Suppressor macrophage treated with lipopolysaccharide for 1 hour (primary cell): ENCODE measurements around the gene CMIP.

Experiments used
- DNase-seq, 3 donors: peaks; one replicate each; pipeline ENCODE4 v3.0.0-alpha.2; 2020 to 2022

Gene CMIP

DNA sequence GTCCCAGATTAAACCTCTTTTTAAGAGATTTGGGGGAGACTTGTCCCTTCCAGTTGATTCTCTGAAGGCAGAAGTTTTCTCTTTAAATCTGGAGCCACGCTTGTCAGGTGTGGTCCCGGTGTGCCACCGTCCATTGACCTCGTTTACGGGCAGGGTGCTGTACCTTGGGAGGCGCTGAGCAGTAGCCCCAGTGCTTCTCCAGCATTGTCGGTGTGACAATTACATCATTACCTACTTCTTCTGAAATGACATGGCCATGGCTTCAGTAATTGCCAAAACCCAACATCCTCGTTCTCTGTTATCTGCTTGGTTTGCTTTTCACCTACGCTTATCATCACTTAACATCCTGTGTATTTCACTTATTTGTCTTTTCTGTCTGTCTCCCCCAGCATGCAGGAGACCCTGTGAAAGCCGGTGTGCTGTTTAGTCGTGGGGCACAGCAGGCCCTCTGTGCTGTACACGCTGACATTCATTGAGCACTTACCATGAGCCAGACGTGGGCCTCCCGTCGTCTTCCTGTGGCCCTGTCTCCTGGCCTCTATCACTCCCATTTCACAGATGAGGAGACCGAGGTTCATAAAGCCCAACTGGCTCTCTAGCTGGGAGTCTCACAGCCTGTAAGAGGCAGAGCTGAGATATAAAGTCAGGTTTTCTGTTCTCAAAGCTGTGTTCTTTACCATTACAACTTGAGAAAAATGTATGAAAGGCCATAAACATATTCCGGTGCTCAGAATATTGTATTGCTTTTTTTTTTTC, 143.9 kb downstream of the CMIP start:
- no peak for DNase-seq

DNA sequence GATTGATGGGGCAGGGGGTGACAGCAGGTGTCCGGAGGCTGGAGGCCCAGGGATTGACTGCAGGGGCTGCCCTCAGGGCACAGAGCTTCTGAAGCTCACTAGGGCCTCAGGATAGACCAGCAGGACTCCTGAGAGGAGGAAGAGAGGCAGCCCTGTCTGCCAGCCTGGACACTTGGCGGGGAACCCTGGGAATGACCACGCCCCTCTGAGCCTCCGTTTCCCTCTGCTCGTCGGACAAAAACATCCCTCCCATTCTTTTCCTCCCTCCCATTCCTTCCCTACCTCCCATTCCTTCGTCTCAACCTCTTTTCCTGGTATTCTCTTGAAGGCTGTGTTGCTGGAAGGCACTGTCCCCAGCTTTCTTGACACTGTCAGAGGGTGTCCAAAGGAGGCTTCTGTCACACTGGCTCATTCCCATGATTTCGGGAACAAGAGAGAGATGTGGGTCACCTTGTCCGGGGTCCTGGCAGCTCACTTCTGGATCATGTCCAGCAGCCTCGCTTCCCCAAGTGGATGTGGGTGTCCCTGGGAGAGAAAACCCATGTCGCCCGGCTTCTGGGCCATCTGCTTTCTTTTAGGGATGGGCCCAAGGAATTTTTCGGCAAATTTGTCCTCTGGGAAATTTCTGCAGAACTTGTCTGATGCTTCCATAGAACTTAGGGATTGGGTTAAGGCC, 145.5 kb downstream of the CMIP start:
- no peak for DNase-seq

DNA sequence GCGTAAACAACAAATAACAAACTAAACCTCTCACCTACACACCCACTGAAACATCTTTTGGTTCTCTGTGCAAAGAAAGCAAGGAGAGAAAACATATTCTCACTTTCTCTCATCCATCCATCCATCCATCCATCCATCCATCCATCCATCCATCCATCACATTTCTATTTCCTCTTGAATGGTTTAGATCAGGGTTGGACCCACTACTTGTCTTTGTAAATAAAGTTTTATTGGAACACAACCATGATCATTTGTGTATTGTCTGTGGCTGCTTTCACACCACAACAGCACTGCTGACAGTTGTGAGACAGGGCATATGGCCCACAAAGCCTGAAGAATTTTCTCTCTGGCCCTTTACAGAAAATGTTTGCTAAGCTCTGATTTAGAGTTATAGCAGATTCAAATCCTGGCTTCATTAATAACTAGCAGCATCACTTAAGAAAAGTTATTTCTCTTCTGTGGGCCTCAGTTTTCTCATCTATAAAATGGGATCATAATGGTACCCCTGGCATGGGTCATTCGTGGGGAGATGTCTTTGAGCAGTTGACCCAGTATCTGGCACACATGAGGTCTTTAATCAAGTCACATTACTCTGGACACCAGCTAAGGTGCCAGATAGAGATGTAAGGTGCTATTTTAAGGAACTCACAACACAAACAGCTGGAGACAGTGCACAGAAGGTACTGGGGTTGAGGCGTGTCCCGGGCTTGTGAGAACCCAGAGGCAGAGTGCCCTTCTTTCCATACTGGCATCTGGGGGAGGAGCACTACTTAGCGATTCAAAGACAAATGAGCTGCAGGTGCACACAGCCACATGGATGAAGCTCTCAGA, 146.3 kb downstream of the CMIP start:
- DNase-seq: no peak

DNA sequence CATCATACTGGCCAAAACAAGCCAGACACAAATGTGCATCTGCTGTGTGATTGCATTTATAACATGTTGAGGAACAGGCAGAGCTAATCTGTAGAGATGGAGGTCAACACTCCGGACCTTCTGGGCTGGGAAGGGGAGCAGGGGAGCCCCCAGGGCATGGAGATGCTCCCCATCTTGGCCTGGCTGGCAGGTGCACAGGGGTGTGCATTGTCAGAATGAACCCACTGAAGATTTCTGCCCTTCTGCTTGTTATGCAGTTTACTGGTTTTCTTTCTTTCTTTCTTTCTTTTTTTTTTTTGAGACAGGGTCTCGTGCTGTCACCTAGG, 146.9 kb downstream of the CMIP start:
- no peak for DNase-seq

DNA sequence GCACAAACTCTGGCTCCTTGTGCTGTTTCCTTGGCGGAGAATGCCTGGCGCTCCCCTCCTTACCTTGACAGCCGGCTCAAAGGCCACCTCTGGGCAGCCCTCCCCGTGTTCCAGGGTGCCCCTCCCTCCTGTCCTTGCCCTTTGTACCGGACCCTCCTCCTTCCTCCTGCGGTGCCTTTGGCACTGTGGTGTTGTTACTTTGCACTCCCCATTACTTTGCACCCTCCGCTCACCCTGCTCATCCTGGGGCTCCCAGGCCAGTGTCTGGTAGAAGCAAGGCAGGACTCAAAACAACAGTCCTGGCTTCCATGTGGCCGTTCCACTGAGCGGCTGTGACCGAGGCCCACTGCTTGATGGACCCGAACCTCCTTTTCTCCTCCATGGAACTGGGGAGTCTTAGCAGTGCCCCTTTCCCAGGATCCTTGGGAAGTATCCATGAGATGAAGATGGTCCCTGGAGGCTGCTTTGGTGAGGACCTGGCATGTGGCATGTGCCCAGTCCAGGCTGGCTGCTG, 147.8 kb downstream of the CMIP start:
- no peak for DNase-seq

DNA sequence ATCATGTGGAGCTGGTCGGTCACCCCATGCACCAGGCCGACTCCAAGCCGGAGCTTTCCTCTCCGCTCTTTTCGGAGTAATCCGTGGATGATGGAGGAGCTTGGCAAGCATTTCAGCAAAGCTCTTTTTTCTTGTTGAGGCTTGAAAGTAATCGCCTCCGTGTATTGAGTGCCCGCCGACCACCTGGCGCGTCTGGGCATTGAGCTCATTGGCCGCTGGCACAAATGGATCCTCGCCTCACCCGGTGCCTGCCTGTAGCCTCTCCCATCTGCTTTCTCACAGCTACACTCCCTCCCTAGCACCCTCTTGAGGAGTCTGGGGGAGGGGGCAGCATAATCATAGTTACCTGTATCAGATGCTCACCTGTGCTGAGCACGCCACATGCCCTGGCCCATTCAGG, 148.9 kb downstream of the CMIP start:
- DNase-seq: no peak

DNA sequence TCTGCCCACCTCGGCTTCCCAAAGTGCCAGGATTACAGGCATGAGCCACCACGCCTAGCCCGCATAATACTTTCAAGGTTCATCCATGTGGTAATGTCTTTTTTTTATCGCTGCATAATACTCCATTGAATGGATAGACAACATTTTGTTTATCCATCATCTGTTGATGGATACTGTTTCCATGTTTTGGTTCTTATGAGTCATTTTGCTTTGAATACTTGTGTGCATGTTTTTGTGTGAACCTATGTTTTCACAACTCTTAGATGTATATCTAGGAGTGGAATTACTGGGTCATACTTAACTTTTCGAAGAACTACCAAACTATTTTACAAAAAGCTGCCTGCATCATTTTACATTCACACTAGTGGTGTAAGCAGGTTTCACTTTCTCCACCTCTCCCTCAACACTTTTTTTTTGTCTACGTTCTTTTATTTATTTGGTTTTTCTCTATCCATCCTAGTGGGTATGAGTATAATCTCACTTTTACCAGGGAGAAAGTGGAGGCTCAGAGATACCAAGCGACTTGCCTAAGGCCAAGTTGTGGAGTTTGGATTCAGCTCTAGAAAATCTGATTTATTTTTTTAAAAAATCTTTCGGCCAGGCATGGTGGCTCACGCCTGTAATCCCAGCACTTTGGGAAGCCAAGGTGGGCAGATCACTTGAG, 151.2 kb downstream of the CMIP start:
- DNase-seq: no peak

DNA sequence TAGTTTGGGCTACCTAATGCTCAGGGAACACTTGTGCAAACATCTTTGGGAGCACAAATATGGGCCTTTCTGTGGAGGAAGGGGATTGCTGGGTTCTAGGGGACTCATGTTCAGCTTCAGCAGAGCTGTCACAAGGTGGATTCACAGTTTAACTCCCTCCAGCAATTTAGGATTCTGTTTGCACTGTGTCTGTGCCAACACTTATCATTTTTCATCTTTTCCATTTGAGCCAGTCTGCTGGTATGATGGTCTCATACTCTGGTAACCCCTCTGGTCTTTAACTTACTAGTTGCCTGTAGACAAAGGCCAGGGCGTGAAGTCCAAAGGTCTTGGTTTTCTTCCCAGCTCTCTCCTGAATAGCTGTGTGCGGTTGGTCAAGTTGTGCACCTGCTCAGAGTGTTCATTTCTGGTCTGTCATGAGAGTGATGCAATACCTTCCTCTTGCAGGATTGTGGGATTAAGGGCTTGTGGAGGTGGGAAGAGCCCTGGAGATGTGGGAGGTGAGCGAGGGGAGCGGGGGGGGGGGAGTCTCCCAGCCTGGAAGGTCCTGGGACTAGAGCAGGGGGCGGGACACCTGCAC, 152.6 kb downstream of the CMIP start:
- no peak for DNase-seq

DNA sequence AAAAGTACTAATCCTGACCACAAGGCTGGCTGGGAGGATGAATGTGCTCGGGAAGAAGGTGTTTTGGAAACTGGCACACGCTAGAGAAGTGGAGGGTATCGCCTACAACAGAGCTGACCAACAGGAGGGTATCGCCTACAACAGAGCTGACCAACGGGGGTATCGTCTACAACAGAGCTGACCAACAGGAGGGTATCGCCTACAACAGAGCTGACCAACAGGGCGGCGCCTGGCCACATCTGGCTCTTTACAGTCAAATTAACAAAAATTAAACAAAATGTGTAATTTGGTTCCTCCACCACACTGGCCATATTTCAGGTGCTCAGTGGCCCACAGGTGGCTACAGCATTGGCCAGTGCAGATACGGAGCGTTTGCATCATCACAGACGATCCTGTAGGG, 153.5 kb downstream of the CMIP start:
- no peak for DNase-seq

DNA sequence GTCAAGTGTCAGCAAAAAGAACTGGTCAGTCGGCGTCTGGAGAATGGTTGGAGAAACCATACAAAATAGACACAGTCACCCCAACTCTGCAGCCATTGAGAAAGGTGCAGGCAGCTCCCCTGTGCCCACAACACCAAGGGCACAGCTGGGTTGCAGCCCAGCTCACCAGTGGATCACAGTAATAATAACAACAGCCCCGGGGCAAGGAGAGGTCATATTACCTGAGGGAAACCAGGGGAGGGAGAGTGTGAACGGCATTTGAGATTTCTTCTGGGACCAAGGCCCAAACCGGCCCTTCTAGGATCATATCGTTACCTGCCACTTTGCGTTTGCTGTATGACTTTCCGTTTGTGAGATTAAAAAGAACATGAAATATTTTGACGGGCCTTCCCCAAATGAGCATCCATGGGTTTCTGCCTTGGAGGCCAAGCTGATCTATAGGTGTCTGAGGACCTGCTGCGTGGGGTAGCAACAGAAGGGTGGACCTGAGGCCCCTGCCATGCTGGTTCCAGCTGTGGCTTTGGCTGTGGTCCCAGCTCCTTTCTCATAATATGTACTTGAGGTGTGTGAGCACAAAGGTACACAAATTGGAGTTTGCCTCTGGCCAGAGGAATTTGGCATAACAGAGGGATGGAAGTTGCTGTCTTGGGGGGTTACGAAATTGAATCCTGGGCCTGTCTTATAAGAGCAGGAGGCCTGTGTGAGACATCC, 154.6 kb downstream of the CMIP start:
- no peak for DNase-seq

DNA sequence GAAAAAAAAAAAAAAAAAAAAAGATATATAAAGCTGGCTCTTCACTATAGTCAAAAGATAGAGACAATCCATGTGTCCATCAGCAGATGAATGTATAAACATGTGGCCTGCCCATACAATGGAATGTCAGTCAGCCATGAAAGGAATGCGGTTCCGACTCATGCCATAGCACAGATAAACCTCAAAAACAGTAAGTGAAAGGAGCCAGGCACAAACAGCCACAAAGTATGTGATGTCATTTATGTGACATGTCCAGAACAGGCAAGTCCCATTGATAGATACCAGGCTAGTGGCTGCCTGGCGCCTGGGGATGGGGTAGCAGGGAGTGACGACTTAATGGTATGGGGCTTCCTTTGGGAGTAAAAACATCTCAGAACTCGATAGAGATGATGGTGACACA, 155.7 kb downstream of the CMIP start:
- DNase-seq: no peak

DNA sequence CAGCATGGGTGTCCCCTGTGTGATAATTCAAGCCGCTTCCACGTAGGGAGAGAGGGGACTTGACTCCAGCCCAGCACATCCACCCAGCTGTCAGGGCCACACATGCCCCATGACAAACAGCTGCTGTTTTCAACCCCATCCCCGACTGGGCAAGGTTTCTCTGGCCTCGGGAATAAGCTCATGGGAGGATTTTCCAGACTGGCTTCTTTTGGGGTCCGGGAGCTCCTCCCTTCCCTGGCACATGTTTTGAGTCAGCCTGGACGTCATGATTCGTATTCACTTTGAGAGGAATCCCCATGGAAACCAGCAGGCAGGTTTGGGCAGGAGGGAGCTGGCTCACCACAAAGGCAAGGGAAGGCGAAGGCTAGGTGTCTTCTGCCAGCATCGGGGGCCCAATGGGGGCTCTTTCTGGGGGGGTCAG, 156.4 kb downstream of the CMIP start:
- DNase-seq: no peak

DNA sequence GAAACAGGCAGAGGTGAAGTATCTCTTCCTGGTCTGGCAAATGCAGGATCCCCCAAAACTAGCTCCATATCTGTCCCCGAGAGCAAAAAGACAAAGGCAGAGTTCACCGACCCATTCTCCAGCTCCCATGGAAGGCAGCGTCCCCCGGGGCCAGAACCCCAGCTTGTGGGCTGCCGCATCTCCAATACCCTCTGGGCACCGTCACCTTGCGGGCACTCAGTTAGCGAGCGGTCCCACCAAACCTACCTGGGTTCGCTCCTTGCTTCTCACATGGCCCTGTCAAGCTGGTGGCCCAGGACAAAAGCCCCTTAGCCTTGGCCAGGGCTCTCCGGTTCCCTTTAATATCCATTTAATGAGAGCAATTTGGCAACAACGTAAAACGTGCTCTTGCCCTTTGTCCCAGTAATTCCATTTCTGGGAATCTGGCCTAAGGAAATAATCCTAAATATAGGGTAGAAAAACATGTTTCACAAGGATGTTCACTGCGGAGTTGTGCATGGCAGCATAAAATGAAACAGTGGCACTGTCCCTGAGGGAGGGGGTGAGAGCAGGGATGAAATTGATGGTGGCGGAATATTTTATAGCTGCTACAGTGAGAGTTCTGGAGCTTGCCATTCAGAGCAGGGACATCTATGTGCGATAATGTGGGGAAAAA, 157.1 kb downstream of the CMIP start:
- DNase-seq: no peak

DNA sequence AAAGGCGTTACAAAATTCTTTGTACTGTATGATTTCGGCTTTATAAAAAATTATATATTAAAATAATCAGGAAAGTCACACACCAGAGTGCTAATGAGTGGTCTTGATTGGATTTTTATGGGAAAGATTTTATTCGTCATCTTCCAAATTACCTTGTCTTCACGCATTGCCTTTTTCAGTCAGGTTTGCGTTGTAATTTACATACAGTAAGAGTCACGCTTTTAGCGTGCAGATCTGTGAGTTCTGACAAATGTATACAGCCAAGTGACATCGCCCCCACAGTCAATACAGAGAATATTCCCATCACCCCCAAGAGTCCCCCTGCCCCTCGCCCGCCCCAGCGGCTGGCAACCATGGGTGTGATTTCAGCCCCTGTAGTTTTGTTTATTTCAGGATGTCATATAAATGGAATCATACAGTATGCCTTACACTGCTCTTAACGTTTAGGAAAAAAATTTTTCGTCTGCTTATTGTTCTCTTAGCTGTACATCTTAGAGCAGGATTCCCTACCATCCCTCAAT, 157.7 kb downstream of the CMIP start:
- no peak for DNase-seq

DNA sequence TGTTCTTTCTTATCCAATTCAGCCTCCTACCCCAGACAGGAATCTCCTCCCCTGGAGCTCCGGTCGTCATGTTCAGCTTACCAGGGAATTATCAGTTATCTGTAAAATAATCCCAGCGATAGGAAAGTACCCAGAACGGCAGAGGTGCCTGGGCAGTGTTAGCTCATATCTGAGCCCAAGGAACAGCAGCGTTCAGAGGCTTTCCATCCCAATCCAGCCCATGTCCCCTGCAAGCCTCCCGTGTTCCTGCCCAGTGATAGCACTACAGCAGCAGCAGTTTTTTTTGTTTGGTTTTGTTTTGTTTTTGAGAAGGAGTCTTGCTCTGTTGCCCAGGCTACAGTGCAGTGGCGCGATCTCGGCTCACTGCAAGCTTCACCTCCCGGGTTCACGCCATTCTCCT, 158.2 kb downstream of the CMIP start:
- no peak for DNase-seq

DNA sequence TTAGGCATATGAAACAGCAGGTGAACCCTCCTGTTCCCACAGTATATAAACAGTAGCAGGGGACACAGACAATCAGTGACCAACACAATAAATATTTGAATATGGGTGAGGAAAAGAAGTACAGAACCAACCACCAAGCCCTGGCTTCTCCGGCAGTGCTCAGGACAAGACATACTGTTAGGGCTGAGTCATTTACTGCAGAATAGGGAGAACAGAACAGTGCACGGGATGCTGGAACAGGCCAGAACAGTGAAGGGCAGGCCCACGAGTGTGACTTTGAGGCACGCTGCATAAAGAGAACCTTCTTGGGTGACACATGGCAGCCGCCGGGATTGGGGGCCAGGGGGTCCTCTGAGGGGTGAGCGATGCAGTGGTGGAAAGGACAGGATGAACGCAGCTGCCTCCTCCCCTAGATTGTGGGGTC, 160.4 kb downstream of the CMIP start:
- no peak for DNase-seq

DNA sequence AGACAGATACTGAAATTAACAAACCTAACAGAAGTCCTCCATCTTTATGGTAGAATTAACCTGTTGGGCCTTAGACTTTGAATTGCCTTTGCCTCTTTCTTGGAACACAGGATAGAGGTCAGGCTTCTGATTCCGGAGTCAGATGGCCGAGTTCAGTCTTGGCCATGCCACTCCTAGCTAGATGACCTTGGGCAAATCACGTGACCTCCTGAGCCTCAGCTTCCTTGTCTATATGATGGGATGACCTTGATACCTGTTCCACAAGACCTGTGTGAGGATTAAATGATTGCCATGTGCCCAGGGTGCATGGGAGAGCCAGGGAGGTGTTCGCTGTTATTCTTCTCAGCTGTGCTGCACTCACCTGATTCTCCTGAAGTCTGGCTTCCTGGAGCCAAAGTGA, 161.4 kb downstream of the CMIP start:
- DNase-seq: no peak

DNA sequence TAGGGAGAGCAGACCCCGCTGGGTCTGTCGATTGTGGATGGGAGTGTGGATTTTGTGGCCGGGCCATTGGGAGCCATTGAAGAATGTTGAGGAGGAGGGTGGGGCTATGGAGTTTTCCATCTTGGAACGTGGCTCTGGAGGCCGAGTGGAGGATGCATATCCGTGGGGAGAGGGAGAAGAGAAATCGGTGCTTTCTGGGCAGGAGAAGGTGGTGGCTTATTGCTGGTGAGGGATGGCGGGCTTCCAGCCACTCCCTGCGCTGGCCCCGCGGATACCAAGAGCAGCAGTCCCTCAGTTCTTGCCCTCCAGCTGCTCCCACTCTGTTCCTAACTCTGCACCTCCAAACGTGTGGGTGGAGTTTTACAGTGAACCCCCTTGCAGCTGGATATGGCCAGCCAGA, 162.4 kb downstream of the CMIP start:
- DNase-seq: no peak

DNA sequence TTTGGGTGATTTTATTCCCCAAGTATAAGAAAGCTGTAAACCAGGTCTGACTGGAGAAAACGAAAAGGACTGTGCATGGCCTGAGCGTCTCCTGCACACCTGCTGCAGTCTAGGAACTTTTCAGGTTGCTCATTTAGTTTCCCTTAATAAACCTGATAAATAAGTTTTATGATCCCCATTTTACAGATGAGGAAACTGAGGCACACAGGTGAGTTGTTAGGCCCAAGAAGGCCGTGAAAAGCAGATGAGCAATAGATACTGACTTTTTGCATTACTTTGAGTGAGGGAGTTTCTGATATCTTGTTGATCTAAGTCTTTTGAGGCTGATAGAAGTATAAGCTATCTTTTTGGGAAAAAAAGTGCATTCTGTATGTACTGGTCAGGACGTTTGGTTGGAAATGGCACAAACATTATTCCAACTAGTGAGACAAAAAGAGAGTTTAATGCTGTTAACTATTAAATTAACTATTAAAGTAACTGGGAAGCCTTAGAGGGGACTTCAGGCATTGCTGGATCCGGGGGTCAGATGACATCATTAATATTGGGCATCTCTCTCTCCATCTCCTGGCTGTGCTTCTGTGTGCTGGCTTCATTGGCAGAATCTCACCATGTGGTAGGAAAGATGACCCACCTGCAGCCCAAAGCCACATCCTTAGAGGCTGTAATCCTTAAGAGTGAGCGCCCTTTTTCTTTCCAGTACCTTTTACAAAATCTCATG, 163.4 kb downstream of the CMIP start:
- DNase-seq: no peak

DNA sequence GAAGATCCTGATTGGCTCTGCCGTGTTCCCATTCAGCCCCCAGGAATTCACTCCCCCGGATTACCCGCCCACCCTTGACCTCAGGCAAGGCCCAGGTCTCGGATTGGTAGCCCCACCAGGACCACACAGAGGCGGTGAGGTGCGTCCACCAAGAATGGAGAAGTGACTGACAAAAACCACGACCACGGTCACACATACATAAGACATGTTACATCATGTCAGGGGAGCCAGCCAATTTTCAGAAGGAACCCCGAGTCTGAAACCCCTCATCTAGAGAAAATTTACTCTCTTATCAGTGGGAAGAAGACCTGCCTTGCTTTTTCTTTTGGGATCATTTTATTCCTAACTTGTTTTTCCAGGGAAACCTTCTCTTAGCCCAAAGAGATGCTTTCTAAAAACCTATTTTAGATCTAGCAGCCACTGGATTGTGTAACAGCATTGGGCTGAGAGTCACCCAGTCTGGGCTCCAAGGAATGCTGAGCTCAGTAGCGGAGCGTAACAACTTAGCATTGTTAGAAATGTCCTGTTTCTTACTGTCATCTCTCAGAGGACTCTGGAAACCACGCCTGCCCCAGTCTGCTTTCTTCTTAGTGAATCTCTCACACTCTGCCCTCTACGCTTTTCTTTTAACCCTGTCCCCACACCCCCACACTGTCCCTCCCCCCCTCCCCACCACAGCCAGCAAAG, 164.1 kb downstream of the CMIP start:
- DNase-seq: peak; percentile 43 to 66 (median 59)
